ENCODE measurements around the gene MAGI2.

DNA sequence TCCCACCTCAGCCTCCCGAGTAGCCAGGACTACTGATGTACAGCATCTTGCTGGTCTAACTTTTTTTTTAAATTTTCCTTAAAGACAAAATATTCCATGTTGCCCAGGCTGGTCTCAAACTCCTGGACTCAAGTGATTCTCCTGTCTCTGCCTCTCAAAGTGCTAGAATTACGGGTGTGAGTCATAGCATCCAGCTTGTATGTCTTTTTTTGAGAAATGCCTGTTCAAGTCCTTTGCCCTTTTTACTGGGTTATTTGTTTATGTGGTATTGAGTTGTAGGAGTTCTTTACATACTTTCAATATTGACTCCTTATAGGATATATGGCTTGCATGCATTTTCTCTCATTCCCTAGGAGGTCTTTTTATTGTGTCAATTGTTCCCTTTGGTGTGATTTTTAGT lies 486.4 kb downstream of the MAGI2 start:
- TF ChIP-seq POLR2A (IDR thresholded peaks at IDR 0.05) = no peak
- TF ChIP-seq, protein P1, sequence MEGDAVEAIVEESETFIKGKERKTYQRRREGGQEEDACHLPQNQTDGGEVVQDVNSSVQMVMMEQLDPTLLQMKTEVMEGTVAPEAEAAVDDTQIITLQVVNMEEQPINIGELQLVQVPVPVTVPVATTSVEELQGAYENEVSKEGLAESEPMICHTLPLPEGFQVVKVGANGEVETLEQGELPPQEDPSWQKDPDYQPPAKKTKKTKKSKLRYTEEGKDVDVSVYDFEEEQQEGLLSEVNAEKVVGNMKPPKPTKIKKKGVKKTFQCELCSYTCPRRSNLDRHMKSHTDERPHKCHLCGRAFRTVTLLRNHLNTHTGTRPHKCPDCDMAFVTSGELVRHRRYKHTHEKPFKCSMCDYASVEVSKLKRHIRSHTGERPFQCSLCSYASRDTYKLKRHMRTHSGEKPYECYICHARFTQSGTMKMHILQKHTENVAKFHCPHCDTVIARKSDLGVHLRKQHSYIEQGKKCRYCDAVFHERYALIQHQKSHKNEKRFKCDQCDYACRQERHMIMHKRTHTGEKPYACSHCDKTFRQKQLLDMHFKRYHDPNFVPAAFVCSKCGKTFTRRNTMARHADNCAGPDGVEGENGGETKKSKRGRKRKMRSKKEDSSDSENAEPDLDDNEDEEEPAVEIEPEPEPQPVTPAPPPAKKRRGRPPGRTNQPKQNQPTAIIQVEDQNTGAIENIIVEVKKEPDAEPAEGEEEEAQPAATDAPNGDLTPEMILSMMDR (IDR thresholded peaks at IDR 0.05) = no peak
